DND-41 (cell line): ENCODE data around the gene SNX10.

Source experiments
- ATAC-seq: fragments of 200-7000 bp; cut with Tn5 transposase; 3 replicates; pipeline ENCODE4 v1.9.1; 2021; ENCODE audit warnings: low read depth; ENCODE audit not compliant: insufficient read depth
- DNase-seq: peaks from one replicate; pipeline ENCODE4 v3.0.0-alpha.2; 2020
- H2AFZ ChIP-seq: 2 replicates; pipeline ENCODE4 v1.6.0; 2012; ENCODE audit warnings: low read depth, low read length
- H3K27ac ChIP-seq: 2 replicates; pipeline ENCODE4 v1.5.1; 2012; ENCODE audit warnings: low read length, inconsistent platforms
- H3K27me3 ChIP-seq: fragments of 200-600 bp; sonication (generic); 2 replicates; pipeline ENCODE4 v1.6.0; 2012; ENCODE audit warnings: low read length, mild to moderate bottlenecking, inconsistent platforms; ENCODE audit not compliant: insufficient read depth, poor library complexity
- H3K36me3 ChIP-seq: 2 replicates; pipeline ENCODE4 v1.5.1; 2012; ENCODE audit warnings: low read length, inconsistent platforms; ENCODE audit not compliant: insufficient read depth
- H3K4me1 ChIP-seq: 2 replicates; pipeline ENCODE4 v1.5.1; 2012; ENCODE audit warnings: mild to moderate bottlenecking, low read length; ENCODE audit not compliant: insufficient read depth
- H3K4me2 ChIP-seq: 2 replicates; pipeline ENCODE4 v1.6.0; 2012; ENCODE audit warnings: mild to moderate bottlenecking, moderate library complexity, low read length, inconsistent platforms; ENCODE audit not compliant: insufficient read depth
- H3K4me3 ChIP-seq, 2 experiments: fragments of 200-600 bp in 1 of 2; shearing (Covaris generic) in 1 of 2; 2 replicates each; pipeline ENCODE4 v1.5.1; 2012 to 2016; ENCODE audit warnings: inconsistent platforms in 2 of 2, low read length in 2 of 2, mild to moderate bottlenecking in 2 of 2, low read depth in 1 of 2, moderate library complexity in 1 of 2
- H3K79me2 ChIP-seq: 2 replicates; pipeline ENCODE4 v1.6.0; 2012; ENCODE audit warnings: low read length, inconsistent platforms; ENCODE audit not compliant: insufficient read depth
- H3K9ac ChIP-seq: 2 replicates; pipeline ENCODE4 v1.6.0; 2012; ENCODE audit warnings: low read depth, mild to moderate bottlenecking, inconsistent platforms, low read length, moderate library complexity
- H3K9me3 ChIP-seq: 2 replicates; pipeline ENCODE4 v1.5.1; 2012; ENCODE audit warnings: low read length, moderate library complexity, mild to moderate bottlenecking, inconsistent platforms; ENCODE audit not compliant: insufficient read depth, severe bottlenecking
- H4K20me1 ChIP-seq: 2 replicates; pipeline ENCODE4 v1.6.0; 2012; ENCODE audit warnings: low read length; ENCODE audit not compliant: insufficient read depth
- CTCF ChIP-seq: IDR thresholded peaks from 2 replicates; pipeline ENCODE4 v1.5.1; 2012; ENCODE audit warnings: borderline replicate concordance, low read length, moderate library complexity, mild to moderate bottlenecking; ENCODE audit not compliant: poor library complexity, severe bottlenecking; ENCODE audit errors: extremely low read depth
- EZH2 ChIP-seq: IDR thresholded peaks from 3 replicates; pipeline ENCODE4 v1.6.1; 2012; ENCODE audit warnings: borderline replicate concordance, low read depth, mild to moderate bottlenecking, moderate library complexity, low read length, inconsistent platforms; ENCODE audit not compliant: severe bottlenecking

Gene SNX10

GRCh38 chr7:26280723-26281122, 10.9 kb upstream of the SNX10 start:
- Histone ChIP-seq H3K4me1 (no peaks in the 10 kb centered on the region), H4K20me1 (no peaks in the 10 kb centered on the region), H3K4me2 (no peak overlapping the region), H3K27ac (no peak overlapping the region), H3K9me3 (no peaks in the 10 kb centered on the region), H3K36me3 (no peaks in the 10 kb centered on the region), H2AFZ (no peak overlapping the region), H3K9ac (no peak overlapping the region), H3K4me3 (no peak overlapping the region), H3K79me2 (no peaks in the 10 kb centered on the region), H3K27me3 (no peaks in the 10 kb centered on the region)
- DNase-seq (no peak), ATAC-seq (no peak)
- no peak for TF ChIP-seq EZH2
- TF ChIP-seq CTCF: no peak

GRCh38 chr7:26284477-26284876, 7.2 kb upstream of the SNX10 start:
- Histone ChIP-seq H3K4me2 (no peak overlapping the region), H2AFZ (no peak overlapping the region), H3K9me3 (no peaks in the 10 kb centered on the region), H4K20me1 (no peaks in the 10 kb centered on the region), H3K27ac (no peak overlapping the region), H3K36me3 (no peaks in the 10 kb centered on the region), H3K27me3 (no peaks in the 10 kb centered on the region), H3K9ac (no peak overlapping the region), H3K4me3 (no peak overlapping the region), H3K79me2 (no peaks in the 10 kb centered on the region), H3K4me1 (no peaks in the 10 kb centered on the region)
- ATAC-seq (no peak), DNase-seq (no peak)
- no peak for TF ChIP-seq CTCF
- no peak for TF ChIP-seq EZH2

GRCh38 chr7:26284995-26285632, 6.5 kb upstream of the SNX10 start:
- Histone ChIP-seq H3K4me3 (no peak overlapping the region), H3K4me2 (no peak overlapping the region), H3K9me3 (no peaks in the 10 kb centered on the region), H4K20me1 (no peaks in the 10 kb centered on the region), H3K27me3 (no peaks in the 10 kb centered on the region), H3K36me3 (no peaks in the 10 kb centered on the region), H3K9ac (no peak overlapping the region), H3K27ac (no peak overlapping the region), H3K79me2 (no peaks in the 10 kb centered on the region), H3K4me1 (no peaks in the 10 kb centered on the region), H2AFZ (no peak overlapping the region)
- DNase-seq (no peak), ATAC-seq (peak; percentile 53; the same call in 1 of the 3 replicates)
- no peak for TF ChIP-seq EZH2
- TF ChIP-seq CTCF: peak; percentile 41
